Activated naive CD4-positive, alpha-beta T cell treated with anti-CD3 and anti-CD28 coated beads, Interleukin-2, amount 50 U/mL, for 16 hours (primary cell): ENCODE results near the gene CLEC17A.

ENCODE experiments used
- DNase-seq: peaks from one replicate; pipeline ENCODE4 v3.0.0-alpha.2; 2020

The CLEC17A gene

DNA sequence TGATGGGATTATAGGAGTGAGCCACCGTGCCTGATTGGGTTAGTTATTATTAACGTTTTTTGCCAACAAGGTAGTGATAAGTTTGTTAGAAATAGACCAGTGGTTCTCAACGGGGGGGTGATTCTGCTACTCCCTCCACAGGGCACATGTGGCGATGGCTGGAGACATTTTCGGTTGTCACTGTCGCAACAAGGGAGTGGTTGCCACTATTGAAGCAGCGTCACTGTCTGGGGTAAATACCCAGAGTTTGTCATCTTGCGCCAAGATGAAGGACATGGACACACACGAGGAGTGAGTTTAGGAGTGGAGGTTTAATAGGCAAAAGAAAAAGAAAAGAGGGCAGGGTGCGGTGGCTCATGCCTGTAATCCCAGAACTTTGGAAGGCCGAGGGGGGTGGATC lies 72.8 kb downstream of the CLEC17A start:
- no peak for DNase-seq

DNA sequence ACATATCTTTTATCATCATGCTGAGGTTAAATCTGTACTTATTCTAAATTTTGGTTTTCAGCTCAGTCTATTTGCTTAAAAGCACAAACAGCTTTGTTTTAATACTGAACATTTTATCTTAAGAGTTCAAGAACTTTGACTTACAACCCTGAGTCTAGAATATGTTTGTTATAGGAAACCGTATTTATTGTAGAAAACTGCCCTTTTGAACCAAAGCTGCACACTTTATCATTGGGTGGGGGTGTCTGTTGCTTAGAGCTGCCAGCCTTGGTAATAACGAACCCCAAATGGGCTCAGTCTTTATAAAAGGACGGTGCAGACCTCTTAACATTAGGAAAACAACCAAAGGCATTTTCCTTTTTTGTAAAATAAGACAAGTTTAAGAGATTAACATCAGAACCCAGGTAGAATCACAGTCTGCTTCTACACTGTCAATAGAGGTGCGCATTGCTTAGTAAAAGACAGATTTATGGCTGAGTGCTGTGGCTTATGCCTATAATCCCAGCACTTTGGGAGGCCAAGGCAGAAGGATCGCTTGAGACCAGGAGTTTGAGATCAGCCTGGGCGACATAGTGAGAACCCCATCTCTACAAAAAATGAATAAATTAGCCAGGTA lies 77.1 kb downstream of the CLEC17A start:
- no peak for DNase-seq

DNA sequence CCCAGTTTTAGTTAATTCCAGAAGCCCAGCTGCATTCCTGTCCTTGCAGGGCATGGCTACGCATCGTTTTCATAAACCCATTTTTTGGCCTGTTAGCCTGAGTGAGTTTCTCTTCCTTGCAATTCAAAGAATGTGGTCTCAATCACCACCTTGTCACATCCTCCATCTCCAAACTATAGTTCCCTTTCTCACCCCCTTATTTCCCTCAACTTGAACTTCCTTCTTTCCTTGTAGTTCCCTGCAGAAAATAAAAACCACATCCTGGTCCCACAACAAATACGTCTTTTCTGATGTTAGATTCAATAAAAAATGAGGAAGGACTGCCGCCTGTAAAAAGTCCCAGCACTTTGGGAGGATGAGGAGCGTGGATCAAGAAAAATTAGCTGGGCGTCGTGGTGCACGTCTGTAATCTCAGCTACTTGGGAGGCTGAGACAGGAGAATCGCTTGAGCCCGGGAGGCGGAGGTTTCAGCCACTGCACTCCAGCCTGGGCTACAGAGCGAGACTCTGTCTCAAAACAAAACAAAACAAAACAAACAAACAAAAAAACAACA lies 78.6 kb downstream of the CLEC17A start:
- no peak for DNase-seq
